OCI-LY7 (cell line): ENCODE results near the gene EXOC4. TPM values are rescaled to one million over a fixed set of nuclear protein-coding genes. Genes with fewer than 3 reads are reported as not detected.
A peak's percentile ranks its signal among the peaks of the same experiment; 100 is the strongest.
"Not testable (repeated sequence)": the region's sequence is repeated elsewhere in the genome, so short reads cannot be mapped to it uniquely, and the experiment has no call there.

ENCODE experiments used
- BruUV-seq: library from RNA; stranded (reverse); fragments of 400-500 nt; replicated peaks from 2 replicates; lab custom pipeline; 2021; lab: Mats Ljungman, UMichigan
- CTCF ChIA-PET: fragments of 300-600 bp; sonication (Branson Sonifier 250); formaldehyde crosslinking; loops from one replicate; lab custom pipeline; 2022; ENCODE audit warnings: antibody characterized with exemption; ENCODE audit not compliant: unreplicated experiment; lab: Charles Lee
- POLR2A ChIA-PET: fragments of 300-600 bp; sonication (Branson Sonifier 250); formaldehyde crosslinking; loops from one replicate; lab custom pipeline; 2022; ENCODE audit warnings: antibody characterized with exemption; lab: Charles Lee
- DNase-seq: peaks from one replicate; pipeline ENCODE4 v3.0.0-alpha.2; 2015; ENCODE audit warnings: low spot score
- H2AFZ ChIP-seq: fragments of 200-600 bp; sonication (generic), shearing (Covaris generic); 2 replicates; pipeline ENCODE4 v1.6.1; 2014; ENCODE audit warnings: mild to moderate bottlenecking, antibody characterized with exemption, low read length, moderate library complexity
- H3K27ac ChIP-seq: fragments of 200-600 bp; sonication (generic); 2 replicates; pipeline ENCODE4 v1.5.1; 2014; ENCODE audit warnings: mixed run types, low read depth, mild to moderate bottlenecking, moderate library complexity, low read length, inconsistent platforms; ENCODE audit not compliant: poor library complexity, severe bottlenecking
- H3K36me3 ChIP-seq: fragments of 200-600 bp; sonication (generic); 2 replicates; pipeline ENCODE4 v1.6.1; 2014; ENCODE audit warnings: mild to moderate bottlenecking, antibody characterized with exemption, low read length, moderate library complexity, mixed read lengths; ENCODE audit not compliant: insufficient read depth
- H3K4me1 ChIP-seq: fragments of 200-600 bp; sonication (generic); 2 replicates; pipeline ENCODE4 v1.5.1; 2014; ENCODE audit warnings: mild to moderate bottlenecking, low read length; ENCODE audit not compliant: insufficient read depth, poor library complexity, severe bottlenecking
- H3K4me2 ChIP-seq: fragments of 200-600 bp; sonication (generic); 2 replicates; pipeline ENCODE4 v1.6.1; 2014; ENCODE audit warnings: mild to moderate bottlenecking, low read length
- H3K4me3 ChIP-seq: fragments of 200-600 bp; sonication (generic); 2 replicates; pipeline ENCODE4 v1.5.1; 2014; ENCODE audit warnings: mild to moderate bottlenecking, low read depth, low read length; ENCODE audit not compliant: poor library complexity, severe bottlenecking
- H3K79me2 ChIP-seq: fragments of 200-600 bp; sonication (generic); 2 replicates; pipeline ENCODE4 v1.6.1; 2016; ENCODE audit warnings: low read depth, mild to moderate bottlenecking, low read length, moderate library complexity, mixed read lengths; ENCODE audit not compliant: insufficient read depth
- H3K9me2 ChIP-seq: fragments of 200-600 bp; sonication (generic); 2 replicates; pipeline ENCODE4 v1.6.1; 2016; ENCODE audit warnings: mild to moderate bottlenecking, low read length, mixed read lengths; ENCODE audit not compliant: insufficient read depth
- H3K9me3 ChIP-seq: fragments of 200-600 bp; sonication (generic); 2 replicates; pipeline ENCODE4 v1.6.1; 2014; ENCODE audit warnings: mild to moderate bottlenecking, mixed run types, low read length, mixed read lengths
- H4K20me1 ChIP-seq: fragments of 200-600 bp; sonication (generic); 2 replicates; pipeline ENCODE4 v1.6.1; 2014; ENCODE audit warnings: mild to moderate bottlenecking, antibody characterized with exemption, low read length, moderate library complexity, mixed read lengths; ENCODE audit not compliant: insufficient read depth
- CTCF ChIP-seq: fragments of 200-600 bp; sonication (generic); conservative IDR thresholded peaks from 2 replicates; pipeline ENCODE4 v1.5.1; 2014; ENCODE audit warnings: mild to moderate bottlenecking, antibody characterized with exemption, low read length, moderate library complexity, mixed read lengths
- EZH2phosphoT487 ChIP-seq: fragments of 200-600 bp; sonication (generic); IDR thresholded peaks from 2 replicates; pipeline ENCODE4 v1.6.1; 2018; ENCODE audit warnings: low read depth, borderline replicate concordance, mild to moderate bottlenecking, mixed run types, antibody characterized with exemption, low read length, moderate library complexity, mixed read lengths
- intact Hi-C: fragments of 100-400 bp; cut with micrococcal nuclease; formaldehyde crosslinking; loops from one replicate; pipeline ENCODE4 v1.10.0; 2022; ENCODE audit not compliant: unreplicated experiment
- total RNA-seq, 2 experiments: library from RNA; depleted of rRNA in 1 of 2; stranded (reverse); fragments of >200 nt in 1 of 2; shearing (Covaris generic) in 1 of 2; gene quantifications; 2 replicates each; pipeline ENCODE4 v1.2.3, GENCODE V29; 2014 to 2022

Gene EXOC4
- total RNA-seq, 2 experiments from 2014 or later, result 75.1 to 93.2 TPM

GRCh38 chr7:134075799-134076198 is 822.9 kb downstream of the EXOC4 start:
- Histone ChIP-seq H3K79me2 (no peaks in the 10 kb centered on the region), H3K9me2 (no peaks in the 10 kb centered on the region), H3K4me3 (no peak overlapping the region), H3K27ac (no peak overlapping the region), H3K9me3 (no peaks in the 10 kb centered on the region), H3K4me1 (peaks cover 7% of the 10 kb centered on the region), H2AFZ (no peak overlapping the region), H3K4me2 (no peak overlapping the region), H4K20me1 (no peaks in the 10 kb centered on the region), H3K36me3 (no peaks in the 10 kb centered on the region)
- no peak for TF ChIP-seq CTCF
- no peak for TF ChIP-seq EZH2phosphoT487
- no peak for DNase-seq
- ChIA-PET CTCF (no interaction called here), POLR2A (no interaction called here)
- intact Hi-C loops, result no loop called here
- BruUV-seq, result no TSS peak

- H3K9me3 ChIP-seq, H3K4me2 ChIP-seq, H3K27ac ChIP-seq, BruUV-seq, CTCF ChIA-PET, H2AFZ ChIP-seq, H3K79me2 ChIP-seq, H3K36me3 ChIP-seq, H3K4me3 ChIP-seq, H3K4me1 ChIP-seq, H3K9me2 ChIP-seq, H4K20me1 ChIP-seq, intact Hi-C loops, DNase-seq: not testable (repeated sequence)
- POLR2A ChIA-PET, result interaction anchor here (0.6 to 1.2 kb wide), 3 partner anchors 10 to 1593 kb away, joined by 3 read pairs; no protein-coding TSS in a partner anchor
Measured at GRCh38 chr7:134077560-134077959, 824.7 kb downstream of the EXOC4 start.

- intact Hi-C loops, result no loop called here
- CTCF ChIA-PET, result no interaction called here
- Histone ChIP-seq H3K27ac (no peak overlapping the region), H3K9me2 (no peaks in the 10 kb centered on the region), H3K4me3 (no peak overlapping the region), H4K20me1 (no peaks in the 10 kb centered on the region), H3K36me3 (no peaks in the 10 kb centered on the region; the same call in 1 of the 2 replicates), H3K4me2 (no peak overlapping the region), H2AFZ (no peak overlapping the region), H3K79me2 (no peaks in the 10 kb centered on the region), H3K9me3 (no peaks in the 10 kb centered on the region), H3K4me1 (peaks cover 8% of the 10 kb centered on the region)
- BruUV-seq, result no TSS peak
- TF ChIP-seq EZH2phosphoT487, result no peak
- no peak for TF ChIP-seq CTCF
- POLR2A ChIA-PET, result interaction anchor here (0.5 to 1.6 kb wide), 9 partner anchors 9 to 179 kb away, joined by 3 to 5 read pairs (median 3); partner anchors contain the start of gene LRGUK
- peak; percentile 16 for DNase-seq
Measured at GRCh38 chr7:134078991-134079390, 826.1 kb downstream of the EXOC4 start.
